NCI-H1694 treated with DMSO at 0.1 percent for 48 hours (cell line): ENCODE measurements around the gene SLC25A33.

ENCODE experiments used
- DNase-seq: peaks from one replicate; lab custom pipeline; 2025; lab: John Stamatoyannopoulos, UW

Gene SLC25A33

GRCh38 chr1:9601942-9602793 is 62.9 kb downstream of the SLC25A33 start:
- DNase-seq = no peak

- no peak for DNase-seq
These were observed 63.5 kb downstream of the SLC25A33 start for GRCh38 chr1:9602794-9603167.

- no peak for DNase-seq
These were observed 64.0 kb downstream of the SLC25A33 start for GRCh38 chr1:9603307-9603706.

GRCh38 chr1:9603766-9604753 is 64.8 kb downstream of the SLC25A33 start:
- DNase-seq = peak; percentile 6

- DNase-seq = no peak
These were observed 65.6 kb downstream of the SLC25A33 start for GRCh38 chr1:9604836-9605235.

GRCh38 chr1:9605946-9606455 is 66.7 kb downstream of the SLC25A33 start:
- no peak for DNase-seq

GRCh38 chr1:9606458-9606857 is 67.2 kb downstream of the SLC25A33 start:
- DNase-seq = no peak

- DNase-seq = no peak
These were observed 67.7 kb downstream of the SLC25A33 start for GRCh38 chr1:9606948-9607347.

- DNase-seq = no peak
These were observed 68.1 kb downstream of the SLC25A33 start for GRCh38 chr1:9607352-9607751.

GRCh38 chr1:9609998-9610397 is 70.7 kb downstream of the SLC25A33 start:
- DNase-seq = no peak

GRCh38 chr1:9610548-9610947 is 71.3 kb downstream of the SLC25A33 start:
- no peak for DNase-seq

GRCh38 chr1:9611716-9612115 is 72.5 kb downstream of the SLC25A33 start:
- DNase-seq = no peak

GRCh38 chr1:9612162-9612845 is 73.0 kb downstream of the SLC25A33 start:
- DNase-seq = no peak

- DNase-seq = no peak
These were observed 73.8 kb downstream of the SLC25A33 start for GRCh38 chr1:9612871-9613624.

- no peak for DNase-seq
These were observed 74.5 kb downstream of the SLC25A33 start for GRCh38 chr1:9613625-9614299.

- DNase-seq = peak; percentile 5
These were observed 76.2 kb downstream of the SLC25A33 start for GRCh38 chr1:9615316-9616063.

- DNase-seq = no peak
These were observed 79.8 kb downstream of the SLC25A33 start for GRCh38 chr1:9618909-9619679.

GRCh38 chr1:9621032-9621431 is 81.8 kb downstream of the SLC25A33 start:
- DNase-seq = no peak

GRCh38 chr1:9624081-9624480 is 84.8 kb downstream of the SLC25A33 start:
- no peak for DNase-seq
